ENCODE data around the gene DPP8.

GRCh38 chr15:65408324-65409035, 109.0 kb downstream of the DPP8 start:
- TF ChIP-seq CTCF (IDR thresholded peaks at IDR 0.05) = no peak
- TF ChIP-seq EZH2phosphoT487 (IDR thresholded peaks at IDR 0.05) = no peak

Data from neural progenitor cell (in vitro differentiated cells).